B cell (primary cell): Measurements from ENCODE around the gene APOO. TPM values are rescaled to one million over a fixed set of nuclear protein-coding genes. Genes with fewer than 3 reads are reported as not detected.

ENCODE experiments used
- ATAC-seq: fragments of 200-7000 bp; cut with Tn5 transposase; one replicate; pipeline ENCODE4 v1.10.0; 2021; ENCODE audit warnings: low read depth, mild to moderate bottlenecking, moderate number of reproducible peaks, moderate library complexity
- CTCF ChIA-PET: fragments of 350-600 bp; sonication (Branson Sonifier 250); formaldehyde crosslinking; loops from one replicate; lab custom pipeline; 2021; ENCODE audit warnings: antibody characterized with exemption, inconsistent platforms; lab: Charles Lee
- POLR2A ChIA-PET: fragments of 350-600 bp; sonication (Branson Sonifier 250); formaldehyde crosslinking; loops from one replicate; lab custom pipeline; 2021; ENCODE audit warnings: antibody characterized with exemption; lab: Charles Lee
- DNase-seq: peaks from one replicate; pipeline ENCODE4 v3.0.0; 2013
- H2AFZ ChIP-seq: 2 replicates; pipeline ENCODE4 v1.6.1; 2012; ENCODE audit warnings: mild to moderate bottlenecking, low read depth, low read length; ENCODE audit not compliant: insufficient read depth, poor library complexity, severe bottlenecking
- H3K27ac ChIP-seq, 2 donors: 1 replicate in 1 of 2; 2 replicates in 1 of 2; pipeline ENCODE4 v1.5.1; 2012 to 2013; ENCODE audit warnings: low read length in 2 of 2, mild to moderate bottlenecking in 2 of 2, moderate library complexity in 1 of 2
- H3K27me3 ChIP-seq, 4 experiments: fragments of 200-600 bp in 1 of 4; sonication (generic) in 1 of 4; replicated peaks in 1 of 4; 1 replicate in 2 of 4; 2 replicates in 2 of 4; pipeline versions ENCODE4 v1.6.1 to v1.7.0; 2013 to 2016; ENCODE audit warnings: low read length in 3 of 4, mild to moderate bottlenecking in 2 of 4, mixed read lengths in 1 of 4, moderate library complexity in 1 of 4; ENCODE audit not compliant: insufficient read depth in 4 of 4, control insufficient read depth in 3 of 4; ENCODE audit errors: control extremely low read depth in 1 of 4
- H3K36me3 ChIP-seq, 2 experiments: replicated peaks in 1 of 2; 1 replicate in 1 of 2; 2 replicates in 1 of 2; pipeline versions ENCODE4 v1.6.1 to v1.7.1; 2013; ENCODE audit warnings: low read length in 1 of 2; ENCODE audit not compliant: insufficient read depth in 2 of 2, control insufficient read depth in 1 of 2; ENCODE audit errors: control extremely low read depth in 1 of 2, extremely low read depth in 1 of 2
- H3K4me1 ChIP-seq, 2 donors: fragments of 200-600 bp in 1 of 2; sonication (generic) in 1 of 2; 1 replicate in 1 of 2; 2 replicates in 1 of 2; pipeline versions ENCODE4 v1.5.1 to v1.6.1; 2013 to 2017; ENCODE audit warnings: low read length in 2 of 2; ENCODE audit not compliant: control insufficient read depth in 2 of 2, insufficient read depth in 2 of 2
- H3K4me2 ChIP-seq: replicated peaks from 2 replicates; pipeline ENCODE3; 2012; ENCODE audit warnings: mild to moderate bottlenecking, low read depth, low read length; ENCODE audit not compliant: poor library complexity, severe bottlenecking
- H3K4me3 ChIP-seq, 5 experiments: fragments of 200-600 bp in 1 of 5; sonication (generic) in 1 of 5; 1 replicate in 3 of 5; 2 replicates in 2 of 5; pipeline versions ENCODE4 v1.5.1 to v1.7.0; 2011 to 2016; ENCODE audit warnings: low read length in 4 of 5, mild to moderate bottlenecking in 4 of 5, low read depth in 2 of 5, control low read depth in 1 of 5, moderate library complexity in 1 of 5; ENCODE audit not compliant: insufficient read depth in 1 of 5; ENCODE audit errors: control extremely low read depth in 1 of 5, extremely low read depth in 1 of 5
- H3K79me2 ChIP-seq: fragments of 200-600 bp; sonication (generic); one replicate; pipeline ENCODE4 v1.6.0; 2016; ENCODE audit warnings: low read length; ENCODE audit not compliant: control insufficient read depth, insufficient read depth
- H3K9ac ChIP-seq: fragments of 200-600 bp; sonication (generic); 2 replicates; pipeline ENCODE4 v1.6.1; 2017; ENCODE audit warnings: mild to moderate bottlenecking, low read length, moderate library complexity
- H3K9me3 ChIP-seq, 3 donors: one replicate each; pipeline versions ENCODE4 v1.6.1 to v1.7.1; 2013; ENCODE audit warnings: low read length in 2 of 3; ENCODE audit not compliant: control insufficient read depth in 2 of 3, insufficient read depth in 1 of 3; ENCODE audit errors: control extremely low read depth in 1 of 3
- H4K20me1 ChIP-seq: 2 replicates; pipeline ENCODE4 v1.6.0; 2012; ENCODE audit warnings: mild to moderate bottlenecking, low read length; ENCODE audit not compliant: insufficient read depth, control insufficient read depth, poor library complexity, severe bottlenecking
- H3K27ac Mint-ChIP-seq: one replicate; pipeline ENCODE4 v1.8.0; 2021; ENCODE audit warnings: mixed read lengths
- H3K27me3 Mint-ChIP-seq: one replicate; pipeline ENCODE4 v1.8.0; 2021; ENCODE audit warnings: mixed read lengths
- H3K4me1 Mint-ChIP-seq: one replicate; pipeline ENCODE4 v1.8.0; 2021; ENCODE audit warnings: mixed read lengths
- H3K4me3 Mint-ChIP-seq: one replicate; pipeline ENCODE4 v1.8.0; 2021; ENCODE audit warnings: mixed read lengths
- H3K9me3 Mint-ChIP-seq: one replicate; pipeline ENCODE4 v1.8.0; 2022; ENCODE audit warnings: mixed read lengths; ENCODE audit not compliant: insufficient read depth
- EZH2 ChIP-seq: IDR thresholded peaks from 2 replicates; pipeline ENCODE4 v1.6.1; 2012; ENCODE audit warnings: borderline replicate concordance, low read depth, mild to moderate bottlenecking, moderate library complexity, low read length; ENCODE audit not compliant: insufficient read depth, poor library complexity, severe bottlenecking
- WGBS: methylation state at CpG from one replicate; pipeline ENCODE4 v1.1.5; 2013; ENCODE audit warnings: missing lambda C conversion rate; ENCODE audit not compliant: insufficient coverage; 5-methylcytosine and 5-hydroxymethylcytosine counted together
- intact Hi-C: fragments of 100-400 bp; cut with micrococcal nuclease; formaldehyde crosslinking; loops from one replicate; pipeline ENCODE4 v1.10.0; 2022
- polyA plus RNA-seq: library from polyadenylated mRNA; depleted of rRNA; stranded (reverse); fragments of >200 nt; gene quantifications from 2 replicates; pipeline ENCODE4 v1.2.3, GENCODE V29; 2012
- total RNA-seq, 2 donors: library from RNA; stranded (reverse); fragments of 120-200 nt in 1 of 2; gene quantifications; 1 replicate in 1 of 2; 2 replicates in 1 of 2; pipeline versions ENCODE4 v1.2.3 to v1.2.4, GENCODE V29; 2013 to 2022
- TF ChIP-seq, protein P1 (sequence below): fragments of 200-600 bp; IDR thresholded peaks from one replicate; pipeline ENCODE4 v1.8.0; 2022; ENCODE audit warnings: antibody characterized with exemption, mild to moderate bottlenecking

APOO gene
- total and polyA plus RNA-seq, 2 donors (not counting 1 experiment from before 2014, with no cell fraction given): 4.7 to 7.2 TPM

- intact Hi-C loops: no loop called here
- Mint-ChIP-seq H3K27me3 (no peaks in the 10 kb centered on the region), H3K9me3 (no peaks in the 10 kb centered on the region), H3K4me3 (no peak overlapping the region), H3K27ac (no peak overlapping the region), H3K4me1 (peaks cover 5% of the 10 kb centered on the region)
- H3K27ac ChIP-seq: no peak overlapping the region
- H3K4me3 ChIP-seq: no peak overlapping the region
- 60% methylated on average over 1 of the region's 1 CpG for WGBS
- H4K20me1 ChIP-seq: no peaks in the 10 kb centered on the region
- DNase-seq (no peak), ATAC-seq (no peak)
- no peaks in the 10 kb centered on the region for H3K4me1 ChIP-seq
- no peak overlapping the region for H2AFZ ChIP-seq
- H3K36me3 ChIP-seq: no peaks in the 10 kb centered on the region
- no peak overlapping the region for H3K4me2 ChIP-seq
- H3K9ac ChIP-seq: no peak overlapping the region
- no peaks in the 10 kb centered on the region for H3K27me3 ChIP-seq
- CTCF ChIA-PET: interaction anchor here (0.5 kb wide), 1 partner anchor 307 kb away, joined by 8 read pairs; no protein-coding TSS in a partner anchor
- no peak for TF ChIP-seq EZH2
- TF ChIP-seq, protein P1, sequence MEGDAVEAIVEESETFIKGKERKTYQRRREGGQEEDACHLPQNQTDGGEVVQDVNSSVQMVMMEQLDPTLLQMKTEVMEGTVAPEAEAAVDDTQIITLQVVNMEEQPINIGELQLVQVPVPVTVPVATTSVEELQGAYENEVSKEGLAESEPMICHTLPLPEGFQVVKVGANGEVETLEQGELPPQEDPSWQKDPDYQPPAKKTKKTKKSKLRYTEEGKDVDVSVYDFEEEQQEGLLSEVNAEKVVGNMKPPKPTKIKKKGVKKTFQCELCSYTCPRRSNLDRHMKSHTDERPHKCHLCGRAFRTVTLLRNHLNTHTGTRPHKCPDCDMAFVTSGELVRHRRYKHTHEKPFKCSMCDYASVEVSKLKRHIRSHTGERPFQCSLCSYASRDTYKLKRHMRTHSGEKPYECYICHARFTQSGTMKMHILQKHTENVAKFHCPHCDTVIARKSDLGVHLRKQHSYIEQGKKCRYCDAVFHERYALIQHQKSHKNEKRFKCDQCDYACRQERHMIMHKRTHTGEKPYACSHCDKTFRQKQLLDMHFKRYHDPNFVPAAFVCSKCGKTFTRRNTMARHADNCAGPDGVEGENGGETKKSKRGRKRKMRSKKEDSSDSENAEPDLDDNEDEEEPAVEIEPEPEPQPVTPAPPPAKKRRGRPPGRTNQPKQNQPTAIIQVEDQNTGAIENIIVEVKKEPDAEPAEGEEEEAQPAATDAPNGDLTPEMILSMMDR: no peak
- POLR2A ChIA-PET: no interaction called here
- no peaks in the 10 kb centered on the region for H3K79me2 ChIP-seq
- H3K9me3 ChIP-seq: no peaks in the 10 kb centered on the region
Measured at GRCh38 chrX:23932046-23932445, 24.3 kb upstream of the APOO start.

DNA sequence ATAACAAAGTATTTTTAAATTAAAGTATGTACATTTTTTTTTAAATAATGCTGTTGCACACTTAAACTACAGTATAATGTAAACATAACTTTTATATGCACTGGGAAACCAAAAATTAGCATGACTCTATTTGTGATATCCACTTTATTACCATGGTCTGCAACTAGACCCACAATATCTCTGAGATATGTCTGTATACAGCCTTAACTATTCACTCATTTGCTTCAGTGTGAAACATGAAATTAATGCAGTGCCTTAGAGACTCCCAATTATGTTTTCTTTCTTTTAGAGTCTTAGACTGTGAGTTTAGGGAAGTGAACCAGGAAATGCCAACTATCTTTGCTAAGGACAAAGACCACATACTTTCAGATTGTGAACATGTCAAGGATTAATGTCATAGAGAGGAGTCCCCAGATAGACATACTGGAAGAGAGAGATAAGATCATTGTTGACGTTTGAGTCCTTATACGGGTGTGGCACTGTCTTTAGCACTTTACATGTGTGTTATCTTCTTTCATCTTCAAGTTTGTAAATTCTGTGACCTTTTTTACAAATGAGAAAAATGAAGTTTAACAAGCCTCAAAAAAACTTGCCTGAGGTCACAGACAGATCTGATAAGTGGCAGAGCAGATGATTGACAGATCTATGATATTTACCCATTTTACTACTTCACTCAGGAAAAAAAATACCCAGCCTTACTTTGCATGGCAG lies 23.3 kb upstream of the APOO start:
- peaks cover 5% of the 10 kb centered on the region for H3K4me1 Mint-ChIP-seq
- ATAC-seq: no peak
- WGBS: no CpG with 5 or more reads among the region's 2 CpGs
- no peak overlapping the region for H2AFZ ChIP-seq
- ChIA-PET POLR2A (no interaction called here), CTCF (interaction anchor here (0.5 kb wide), 1 partner anchor 308 kb away, joined by 8 read pairs; no protein-coding TSS in a partner anchor)
- H3K27ac Mint-ChIP-seq: no peak overlapping the region
- no peaks in the 10 kb centered on the region for H3K36me3 ChIP-seq
- no peaks in the 10 kb centered on the region for H4K20me1 ChIP-seq
- H3K9me3 ChIP-seq: no peaks in the 10 kb centered on the region
- H3K4me2 ChIP-seq: no peak overlapping the region
- no peaks in the 10 kb centered on the region for H3K9me3 Mint-ChIP-seq
- no peak overlapping the region for H3K4me3 Mint-ChIP-seq
- H3K9ac ChIP-seq: no peak overlapping the region
- no peak for DNase-seq
- H3K4me3 ChIP-seq: no peak overlapping the region
- no peaks in the 10 kb centered on the region for H3K4me1 ChIP-seq
- no peaks in the 10 kb centered on the region for H3K27me3 ChIP-seq
- H3K27ac ChIP-seq: no peak overlapping the region
- H3K27me3 Mint-ChIP-seq: no peaks in the 10 kb centered on the region
- intact Hi-C loops: no loop called here
- H3K79me2 ChIP-seq: no peaks in the 10 kb centered on the region
- no peak for TF ChIP-seq EZH2
- TF ChIP-seq, protein P1: no peak
